Keratinocyte (primary cell): Measurements from ENCODE around the gene SLC4A1AP. TPM values are rescaled to one million over a fixed set of nuclear protein-coding genes. Genes with fewer than 3 reads are reported as not detected.

Experiments
- DNase-seq: peaks from one replicate; pipeline ENCODE4 v3.0.0-alpha.2; 2011; ENCODE audit warnings: low read depth, missing footprints, low spot score
- FAIRE-seq: peaks from 2 replicates; lab custom pipeline; 2011; peaks lifted over from hg19 to GRCh38; lab: Jason Lieb, UNC
- H2AFZ ChIP-seq: 2 replicates; pipeline ENCODE4 v1.6.0; 2012; ENCODE audit warnings: low read length, control low read depth, inconsistent platforms; ENCODE audit not compliant: control insufficient read depth
- H3K27ac ChIP-seq: 2 replicates; pipeline ENCODE4 v1.5.1; 2011; ENCODE audit warnings: low read length; ENCODE audit not compliant: control insufficient read depth, insufficient read depth
- H3K27me3 ChIP-seq: 3 replicates; pipeline ENCODE4 v1.6.0; 2011; ENCODE audit warnings: low read length; ENCODE audit not compliant: control insufficient read depth, insufficient read depth; ENCODE audit errors: extremely low read depth
- H3K36me3 ChIP-seq, 2 experiments: 2 replicates in 1 of 2; 3 replicates in 1 of 2; pipeline ENCODE4 v1.5.1; 2011; ENCODE audit warnings: low read length in 2 of 2, mild to moderate bottlenecking in 1 of 2; ENCODE audit not compliant: control insufficient read depth in 2 of 2, insufficient read depth in 2 of 2; ENCODE audit errors: extremely low read depth in 1 of 2
- H3K4me1 ChIP-seq: 3 replicates; pipeline ENCODE4 v1.5.1; 2011; ENCODE audit warnings: low read length; ENCODE audit not compliant: control insufficient read depth, insufficient read depth; ENCODE audit errors: extremely low read depth
- H3K4me2 ChIP-seq: 3 replicates; pipeline ENCODE4 v1.6.0; 2011; ENCODE audit warnings: low read depth, low read length; ENCODE audit not compliant: control insufficient read depth, insufficient read depth; ENCODE audit errors: extremely low read depth
- H3K4me3 ChIP-seq, 3 experiments: fragments of 200-600 bp in 1 of 3; sonication (generic) in 1 of 3; 2 replicates in 2 of 3; 3 replicates in 1 of 3; pipeline ENCODE4 v1.5.1; 2011 to 2016; ENCODE audit warnings: low read length in 3 of 3, mild to moderate bottlenecking in 3 of 3, control low read depth in 2 of 3, inconsistent platforms in 1 of 3, low read depth in 1 of 3, mixed read lengths in 1 of 3, mixed run types in 1 of 3, moderate library complexity in 1 of 3; ENCODE audit not compliant: control insufficient read depth in 2 of 3, insufficient read depth in 2 of 3; ENCODE audit errors: extremely low read depth in 1 of 3
- H3K79me2 ChIP-seq: 2 replicates; pipeline ENCODE4 v1.6.0; 2012; ENCODE audit warnings: low read length; ENCODE audit not compliant: control insufficient read depth, insufficient read depth
- H3K9ac ChIP-seq: 3 replicates; pipeline ENCODE4 v1.6.0; 2011; ENCODE audit warnings: low read length; ENCODE audit not compliant: control insufficient read depth, insufficient read depth; ENCODE audit errors: extremely low read depth
- H3K9me1 ChIP-seq: 3 replicates; pipeline ENCODE4 v1.6.0; 2011; ENCODE audit warnings: low read length; ENCODE audit not compliant: control insufficient read depth, insufficient read depth; ENCODE audit errors: extremely low read depth
- H3K9me3 ChIP-seq: 2 replicates; pipeline ENCODE4 v1.5.1; 2012; ENCODE audit warnings: low read depth, low read length; ENCODE audit not compliant: control insufficient read depth
- H4K20me1 ChIP-seq: 3 replicates; pipeline ENCODE4 v1.6.0; 2011; ENCODE audit warnings: low read length; ENCODE audit not compliant: control insufficient read depth, insufficient read depth; ENCODE audit errors: extremely low read depth
- EZH2 ChIP-seq: IDR thresholded peaks from one replicate; pipeline ENCODE4 v1.6.1; 2012; ENCODE audit warnings: inconsistent platforms, mild to moderate bottlenecking, low read length, moderate library complexity
- dilution Hi-C: fragments of 300-500 bp; cut with MboI; formaldehyde crosslinking; loops from one replicate; pipeline ENCODE4 v1.7.0; 2020; ENCODE audit warnings: low sequenced_read_pairs; ENCODE audit not compliant: extremely low pct_ligation_motif_present
- polyA plus RNA-seq, 5 experiments: library from polyadenylated mRNA; depleted of rRNA in 3 of 5; stranded (reverse) in 3 of 5; stranded (forward) in 1 of 5; unstranded in 1 of 5; fragments of >200 nt; gene quantifications; 1 replicate in 1 of 5; 2 replicates in 3 of 5; 3 replicates in 1 of 5; pipeline versions ENCODE4 v1.2.1 to v1.2.3, GENCODE V29; 2011 to 2012; ENCODE audit warnings: missing spikeins in 2 of 5, low read depth in 1 of 5, low replicate concordance in 1 of 5
- TF ChIP-seq, protein P1 (sequence below), 3 experiments: IDR thresholded peaks in 1 of 3; conservative IDR thresholded peaks in 1 of 3; optimal IDR thresholded peaks in 1 of 3; 2 replicates in 2 of 3; 3 replicates in 1 of 3; pipeline versions ENCODE3 to v1.5.1; 2011; ENCODE audit warnings: low read length in 3 of 3, mild to moderate bottlenecking in 3 of 3, moderate library complexity in 2 of 3, control low read depth in 1 of 3, inconsistent platforms in 1 of 3; ENCODE audit not compliant: insufficient read depth in 2 of 3; ENCODE audit errors: extremely low read depth in 1 of 3

The SLC4A1AP gene
- polyA plus RNA-seq, 1 donor (not counting 4 experiments of a cell fraction or from before 2014, with no cell fraction given): 17.0 TPM

DNA sequence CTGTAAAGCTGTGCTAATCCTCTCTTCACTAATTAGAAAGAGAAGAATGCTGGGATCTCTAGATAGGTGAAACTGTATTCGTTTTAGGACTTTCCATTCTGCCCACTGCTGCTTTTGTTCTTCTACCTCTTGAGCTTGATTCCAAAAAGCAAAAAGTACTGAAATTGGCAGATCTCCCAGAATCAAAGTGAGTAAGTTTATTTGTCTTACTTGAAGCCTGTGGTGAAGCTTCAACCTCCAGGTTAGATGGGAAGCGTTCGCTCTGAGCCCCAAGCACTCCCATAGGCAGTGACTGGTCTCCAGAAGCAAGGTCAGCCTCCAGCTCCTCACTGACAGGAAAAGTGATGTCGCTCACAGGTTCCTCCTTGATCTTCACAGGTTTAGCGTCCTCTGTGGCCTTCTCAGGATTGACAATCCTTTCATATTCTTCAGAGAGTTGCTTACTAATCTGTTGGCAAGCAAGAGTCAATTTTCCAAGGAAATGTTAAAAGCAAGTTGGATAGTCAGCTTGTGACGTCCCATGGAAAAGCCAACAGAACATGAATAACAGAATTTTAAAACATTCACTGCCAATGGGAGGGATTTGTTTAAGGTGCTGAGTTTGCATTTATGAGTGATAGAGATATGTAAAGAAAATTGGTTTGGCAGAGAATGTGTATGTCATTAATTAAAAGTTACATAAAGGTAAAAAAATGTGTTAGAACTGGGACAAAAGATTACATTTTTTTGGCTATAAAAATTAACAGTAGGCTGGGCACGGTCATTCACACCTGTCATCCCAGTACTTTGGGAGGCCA lies 8.3 kb upstream of the SLC4A1AP start:
- no peaks in the 10 kb centered on the region for H3K27me3 ChIP-seq
- H3K36me3 ChIP-seq: peaks cover 25 to 27% of the 10 kb centered on the region in 2 experiments
- TF ChIP-seq EZH2: no peak
- TF ChIP-seq, protein P1, sequence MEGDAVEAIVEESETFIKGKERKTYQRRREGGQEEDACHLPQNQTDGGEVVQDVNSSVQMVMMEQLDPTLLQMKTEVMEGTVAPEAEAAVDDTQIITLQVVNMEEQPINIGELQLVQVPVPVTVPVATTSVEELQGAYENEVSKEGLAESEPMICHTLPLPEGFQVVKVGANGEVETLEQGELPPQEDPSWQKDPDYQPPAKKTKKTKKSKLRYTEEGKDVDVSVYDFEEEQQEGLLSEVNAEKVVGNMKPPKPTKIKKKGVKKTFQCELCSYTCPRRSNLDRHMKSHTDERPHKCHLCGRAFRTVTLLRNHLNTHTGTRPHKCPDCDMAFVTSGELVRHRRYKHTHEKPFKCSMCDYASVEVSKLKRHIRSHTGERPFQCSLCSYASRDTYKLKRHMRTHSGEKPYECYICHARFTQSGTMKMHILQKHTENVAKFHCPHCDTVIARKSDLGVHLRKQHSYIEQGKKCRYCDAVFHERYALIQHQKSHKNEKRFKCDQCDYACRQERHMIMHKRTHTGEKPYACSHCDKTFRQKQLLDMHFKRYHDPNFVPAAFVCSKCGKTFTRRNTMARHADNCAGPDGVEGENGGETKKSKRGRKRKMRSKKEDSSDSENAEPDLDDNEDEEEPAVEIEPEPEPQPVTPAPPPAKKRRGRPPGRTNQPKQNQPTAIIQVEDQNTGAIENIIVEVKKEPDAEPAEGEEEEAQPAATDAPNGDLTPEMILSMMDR (optimal IDR thresholded peaks at IDR 0.05 in 1 of 3, IDR thresholded peaks at IDR 0.05 in 1 of 3, conservative IDR thresholded peaks at IDR 0.05 in 1 of 3; ENCODE audit: extremely low read depth in 1 of 3, insufficient read depth in 2 of 3, low read length in 3 of 3): no peak
- no peak for DNase-seq
- H4K20me1 ChIP-seq: no peaks in the 10 kb centered on the region
- no peak overlapping the region for H2AFZ ChIP-seq
- H3K9ac ChIP-seq: no peak overlapping the region
- no peak overlapping the region for H3K4me2 ChIP-seq
- peaks cover 18% of the 10 kb centered on the region for H3K4me1 ChIP-seq
- FAIRE-seq: no peak
- no peak overlapping the region for H3K4me3 ChIP-seq
- peaks cover 2% of the 10 kb centered on the region for H3K79me2 ChIP-seq
- dilution Hi-C loops: no loop called here
- H3K9me3 ChIP-seq: no peaks in the 10 kb centered on the region
- H3K9me1 ChIP-seq: no peaks in the 10 kb centered on the region
- no peak overlapping the region for H3K27ac ChIP-seq

DNA sequence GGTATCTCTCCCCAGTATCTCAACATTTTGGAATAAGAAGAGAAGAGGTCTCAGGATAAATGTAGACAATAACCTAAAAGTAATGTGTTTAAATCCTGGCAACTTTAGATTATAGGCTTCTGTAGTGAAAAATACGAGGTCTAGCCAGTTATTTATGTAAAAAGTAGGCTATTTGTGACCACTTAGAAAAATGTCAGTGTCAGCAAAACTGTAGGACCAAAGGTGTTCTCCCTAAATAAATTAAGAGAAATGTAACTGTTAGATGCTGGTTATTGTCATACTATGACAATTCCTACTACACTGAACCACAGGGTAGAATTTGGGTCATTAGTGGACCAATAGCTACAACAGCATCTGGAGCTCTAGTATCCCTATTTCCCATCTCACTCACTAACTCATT lies 2.3 kb upstream of the SLC4A1AP start:
- Histone ChIP-seq H3K27me3 (no peaks in the 10 kb centered on the region), H3K79me2 (peaks cover 40% of the 10 kb centered on the region), H3K4me1 (peaks cover 17% of the 10 kb centered on the region), H4K20me1 (no peaks in the 10 kb centered on the region), H2AFZ (no peak overlapping the region), H3K9me3 (no peaks in the 10 kb centered on the region), H3K4me3 (no peak overlapping the region), H3K9ac (no peak overlapping the region), H3K4me2 (no peak overlapping the region), H3K9me1 (no peaks in the 10 kb centered on the region), H3K27ac (no peak overlapping the region), H3K36me3 (peaks cover 13 to 22% of the 10 kb centered on the region in 2 experiments)
- no peak for TF ChIP-seq EZH2
- TF ChIP-seq, protein P1 (optimal IDR thresholded peaks at IDR 0.05 in 1 of 3, IDR thresholded peaks at IDR 0.05 in 1 of 3, conservative IDR thresholded peaks at IDR 0.05 in 1 of 3; ENCODE audit: extremely low read depth in 1 of 3, insufficient read depth in 2 of 3, low read length in 3 of 3): no peak
- dilution Hi-C loops: no loop called here
- DNase-seq (no peak), FAIRE-seq (no peak)
